Endothelial cell of umbilical vein (primary cell): ENCODE results near the gene FAM98C. TPM values are rescaled to one million over a fixed set of nuclear protein-coding genes. Genes with fewer than 3 reads are reported as not detected.

Source experiments
- BruUV-seq: library from RNA; stranded (reverse); fragments of 400-500 nt; replicated peaks from 2 replicates; lab custom pipeline; 2021; lab: Mats Ljungman, UMichigan
- CTCF ChIA-PET: fragments of 300-600, 350-600 bp; sonication (Branson Sonifier 250); formaldehyde crosslinking; loops from one replicate; lab custom pipeline; 2021; ENCODE audit warnings: antibody characterized with exemption, inconsistent platforms; lab: Charles Lee
- POLR2A ChIA-PET: fragments of 300-600, 350-600 bp; sonication (Branson Sonifier 250); formaldehyde crosslinking; loops from one replicate; lab custom pipeline; 2021; ENCODE audit warnings: antibody characterized with exemption, inconsistent platforms; lab: Charles Lee
- DNase-seq: peaks from one replicate; pipeline ENCODE4 v3.0.0-alpha.2; 2011; ENCODE audit warnings: low read depth, low spot score
- FAIRE-seq: peaks from 2 replicates; lab custom pipeline; 2011; peaks lifted over from hg19 to GRCh38; lab: Jason Lieb, UNC
- H2AFZ ChIP-seq: 2 replicates; pipeline ENCODE4 v1.6.0; 2012; ENCODE audit warnings: low read depth, low read length, control low read depth, inconsistent platforms
- H3K27ac ChIP-seq: 2 replicates; pipeline ENCODE4 v1.5.1; 2011; ENCODE audit warnings: low read depth, mild to moderate bottlenecking, control low read depth, low read length, moderate library complexity; ENCODE audit not compliant: insufficient read depth
- H3K27me3 ChIP-seq, 2 experiments: 2 replicates each; pipeline versions ENCODE4 v1.6.0 to v1.6.1; 2011; ENCODE audit warnings: low read length in 2 of 2, mixed read lengths in 1 of 2; ENCODE audit not compliant: control insufficient read depth in 2 of 2, insufficient read depth in 2 of 2
- H3K36me3 ChIP-seq, 2 experiments: 2 replicates in 1 of 2; 3 replicates in 1 of 2; pipeline ENCODE4 v1.5.1; 2011; ENCODE audit warnings: low read length in 2 of 2, mild to moderate bottlenecking in 1 of 2, moderate library complexity in 1 of 2; ENCODE audit not compliant: control insufficient read depth in 2 of 2, insufficient read depth in 2 of 2; ENCODE audit errors: extremely low read depth in 1 of 2
- H3K4me1 ChIP-seq: 3 replicates; pipeline ENCODE4 v1.5.1; 2011; ENCODE audit warnings: mild to moderate bottlenecking, low read length; ENCODE audit not compliant: control insufficient read depth, insufficient read depth; ENCODE audit errors: extremely low read depth
- H3K4me2 ChIP-seq: 2 replicates; pipeline ENCODE4 v1.6.1; 2011; ENCODE audit warnings: low read length, control low read depth, mixed read lengths; ENCODE audit not compliant: insufficient read depth
- H3K4me3 ChIP-seq, 3 experiments: fragments of 200-600 bp in 1 of 3; sonication (generic), shearing (Covaris generic) in 1 of 3; replicated peaks in 1 of 3; 2 replicates each; pipeline ENCODE4 v1.5.1; 2011 to 2016; ENCODE audit warnings: control low read depth in 3 of 3, low read length in 3 of 3, mild to moderate bottlenecking in 2 of 3, inconsistent platforms in 1 of 3, low read depth in 1 of 3, moderate library complexity in 1 of 3; ENCODE audit not compliant: insufficient read depth in 1 of 3
- H3K79me2 ChIP-seq: 2 replicates; pipeline ENCODE4 v1.6.0; 2012; ENCODE audit warnings: low read length, inconsistent platforms; ENCODE audit not compliant: control insufficient read depth, insufficient read depth
- H3K9ac ChIP-seq: replicated peaks from 2 replicates; pipeline ENCODE3; 2011; ENCODE audit warnings: low read length, control low read depth; ENCODE audit not compliant: insufficient read depth; ENCODE audit errors: extremely low read depth
- H3K9me1 ChIP-seq: replicated peaks from 3 replicates; pipeline ENCODE4 v1.6.0; 2011; ENCODE audit warnings: mild to moderate bottlenecking, low read length; ENCODE audit not compliant: control insufficient read depth, insufficient read depth; ENCODE audit errors: extremely low read depth
- H3K9me3 ChIP-seq: replicated peaks from 2 replicates; pipeline ENCODE4 v1.5.1; 2012; ENCODE audit warnings: low read length, inconsistent platforms; ENCODE audit not compliant: control insufficient read depth, insufficient read depth
- H4K20me1 ChIP-seq: replicated peaks from 2 replicates; pipeline ENCODE3; 2011; ENCODE audit warnings: mild to moderate bottlenecking, low read length; ENCODE audit not compliant: control insufficient read depth, insufficient read depth; ENCODE audit errors: extremely low read depth
- CTCF ChIP-seq, 2 donors: IDR thresholded peaks; 1 replicate in 1 of 2; 2 replicates in 1 of 2; pipeline ENCODE4 v1.5.1; 2011; ENCODE audit warnings: low read length in 2 of 2, mild to moderate bottlenecking in 2 of 2, moderate library complexity in 2 of 2, control low read depth in 1 of 2, inconsistent platforms in 1 of 2, low read depth in 1 of 2; ENCODE audit not compliant: insufficient read depth in 1 of 2; ENCODE audit errors: extremely low read depth in 1 of 2
- EZH2 ChIP-seq: IDR thresholded peaks from 2 replicates; pipeline ENCODE4 v1.6.1; 2012; ENCODE audit warnings: borderline replicate concordance, low read depth, mild to moderate bottlenecking, moderate library complexity, low read length, inconsistent platforms; ENCODE audit not compliant: severe bottlenecking
- FOS ChIP-seq: IDR thresholded peaks from 2 replicates; pipeline ENCODE4 v1.6.1; 2011; ENCODE audit warnings: mild to moderate bottlenecking, low read length, moderate library complexity, borderline replicate concordance; ENCODE audit not compliant: insufficient read depth
- GATA2 ChIP-seq: IDR thresholded peaks from 2 replicates; pipeline ENCODE4 v1.7.0; 2011; ENCODE audit warnings: low read depth, mild to moderate bottlenecking, moderate library complexity, mixed read lengths, low read length; ENCODE audit not compliant: insufficient read length, insufficient read depth
- JUN ChIP-seq: IDR thresholded peaks from 2 replicates; pipeline ENCODE4 v1.6.1; 2011; ENCODE audit warnings: borderline replicate concordance, low read depth; ENCODE audit not compliant: insufficient read length, insufficient read depth
- MAX ChIP-seq: IDR thresholded peaks from 2 replicates; pipeline ENCODE4 v1.6.1; 2011; ENCODE audit not compliant: insufficient read depth, insufficient read length
- MYC ChIP-seq: IDR thresholded peaks from one replicate; pipeline ENCODE4 v1.6.1; 2011; ENCODE audit warnings: mild to moderate bottlenecking, low read depth, low read length
- POLR2A ChIP-seq: IDR thresholded peaks from 2 replicates; pipeline ENCODE4 v1.6.1; 2012; ENCODE audit warnings: low read depth, mild to moderate bottlenecking, control low read depth, low read length
- POLR2AphosphoS5 ChIP-seq: IDR thresholded peaks from 2 replicates; pipeline ENCODE4 v1.6.1; 2012; ENCODE audit warnings: low read depth, mild to moderate bottlenecking, control low read depth, low read length, moderate library complexity; ENCODE audit not compliant: insufficient read depth
- dilution Hi-C: fragments of 300-500 bp; cut with MboI; formaldehyde crosslinking; loops from one replicate; pipeline ENCODE4 v1.15.0; 2019; ENCODE audit warnings: low sequenced_read_pairs; ENCODE audit not compliant: extremely low pct_ligation_motif_present
- intact Hi-C: fragments of 100-400 bp; cut with micrococcal nuclease; formaldehyde crosslinking; loops from one replicate; pipeline ENCODE4 v1.10.0; 2022
- polyA plus RNA-seq, 4 experiments: library from polyadenylated mRNA; depleted of rRNA in 3 of 4; stranded (reverse) in 3 of 4; unstranded in 1 of 4; fragments of >200 nt; gene quantifications; 2 replicates each; pipeline versions ENCODE4 v1.2.1 to v1.2.3, GENCODE V29; 2011 to 2012; ENCODE audit warnings: missing spikeins in 1 of 4
- total RNA-seq: library from RNA; stranded (reverse); gene quantifications from 2 replicates; pipeline ENCODE4 v1.2.3, GENCODE V29; 2021

The FAM98C gene
- total and polyA plus RNA-seq, 2 donors (not counting 3 experiments of a cell fraction or from before 2014, with no cell fraction given) = 12.6 to 13.0 TPM

GRCh38 chr19:38433268-38433733 lies 30.4 kb downstream of the FAM98C start, which contains the start of gene RYR1:
Gene RYR1, plus strand, starts transcription at chr19:38433691. Its CDS starts 139 bp downstream, at chr19:38433830.
- no peak within 1 kb of the TSS for H3K9ac ChIP-seq
- intact Hi-C loops (no loop called here), dilution Hi-C loops (no loop called here)
- no peaks in the 10 kb centered on the region for H3K9me1 ChIP-seq
- no peaks in the 10 kb centered on the region for H3K4me1 ChIP-seq
- H3K4me2 ChIP-seq = no peak within 1 kb of the TSS
- no peak for FAIRE-seq
- no peak for DNase-seq
- TF ChIP-seq POLR2A = no peak
- TF ChIP-seq MAX = no peak
- no peak for TF ChIP-seq CTCF (IDR thresholded peaks at IDR 0.05; ENCODE audit: extremely low read depth in 1 of 2, insufficient read depth in 1 of 2, low read depth in 1 of 2, low read length in 2 of 2)
- TF ChIP-seq EZH2 = no peak
- no peak for TF ChIP-seq POLR2AphosphoS5
- no peak for TF ChIP-seq FOS
- no peak for TF ChIP-seq MYC
- no peak for TF ChIP-seq JUN
- TF ChIP-seq GATA2 = no peak
- no peak within 1 kb of the TSS for H3K4me3 ChIP-seq
- no TSS peak for BruUV-seq
- POLR2A ChIA-PET = no interaction called here
- no peaks in the 10 kb centered on the region for H3K9me3 ChIP-seq
- H3K27me3 ChIP-seq = peaks cover 4 to 5% of the 10 kb centered on the region in 2 experiments
- no peaks in the 10 kb centered on the region for H3K36me3 ChIP-seq
- no peak within 1 kb of the TSS for H2AFZ ChIP-seq
- H4K20me1 ChIP-seq = no peaks in the 10 kb centered on the region
- CTCF ChIA-PET = no interaction called here
- no peak within 1 kb of the TSS for H3K27ac ChIP-seq
- H3K79me2 ChIP-seq = no peaks in the 10 kb centered on the region
